ENCODE measurements around the gene BEST2.
"Not testable (repeated sequence)": the region's sequence is repeated elsewhere in the genome, so short reads cannot be mapped to it uniquely, and the experiment has no call there.

Gene BEST2

DNA sequence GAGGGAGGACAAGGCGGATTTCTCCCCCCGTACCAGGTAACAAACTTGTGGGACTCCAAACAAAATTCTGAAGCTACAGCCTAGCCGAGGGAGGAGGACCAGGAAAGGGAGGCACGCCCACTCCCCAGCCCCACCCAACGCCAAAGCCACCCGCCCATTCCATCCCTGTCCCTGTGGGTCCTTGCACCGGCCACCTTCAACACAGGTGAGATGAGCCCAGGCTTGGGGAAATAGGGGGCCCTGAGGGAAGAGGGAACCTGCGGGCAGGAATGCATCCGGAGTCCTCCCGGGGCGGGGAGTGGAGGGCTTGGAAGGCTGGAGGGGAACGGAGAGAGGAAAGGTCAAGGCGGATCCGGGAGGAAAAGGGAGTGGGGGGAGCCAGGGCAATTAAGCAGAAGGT, at the start of gene BEST2:
Gene BEST2 (plus strand): TSS at position 157 of the 400 bp plus-strand sequence. CDS start 802 bp downstream, outside the sequence.
- DNase-seq = no peak

DNA sequence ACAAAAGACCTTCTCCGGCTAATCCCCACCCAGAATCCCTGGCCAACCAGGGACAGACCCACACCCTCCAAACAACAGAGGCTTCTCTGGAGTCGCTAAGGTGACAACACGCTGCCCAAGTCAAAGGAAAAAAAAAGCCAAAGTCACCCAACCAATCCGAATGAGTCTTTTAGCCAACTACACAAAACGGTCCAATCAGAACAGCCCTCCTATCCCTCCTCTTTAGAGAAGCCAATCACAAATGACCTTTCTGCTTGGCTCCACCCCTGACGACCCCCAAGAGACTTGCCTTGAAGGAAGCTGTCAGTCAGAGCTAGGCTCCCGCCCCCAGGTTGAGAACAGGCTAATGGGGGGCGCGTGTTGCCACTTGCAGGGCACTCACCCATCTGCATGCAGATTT, 48.5 kb upstream of the BEST2 start:
- peak; percentile 52 for DNase-seq

DNA sequence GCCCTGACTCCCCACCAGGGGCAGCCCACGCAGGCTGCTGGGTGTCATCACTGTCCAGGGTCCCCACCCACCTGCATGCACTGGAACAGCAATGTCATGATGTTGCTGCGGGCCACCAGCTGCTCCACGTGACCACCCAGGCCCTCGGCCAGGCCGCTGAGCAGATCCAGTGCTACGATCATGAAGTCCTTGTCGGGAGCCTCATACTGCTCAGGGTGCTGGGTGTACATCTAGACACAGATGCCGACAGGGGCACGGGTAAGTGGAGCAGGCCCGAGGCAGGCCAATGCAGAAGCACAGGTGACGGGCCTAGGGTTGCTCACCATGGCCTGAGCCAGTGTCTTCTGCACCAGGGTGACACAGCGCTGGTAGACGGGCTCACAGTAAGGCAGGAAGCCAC, 46.4 kb upstream of the BEST2 start:
- no peak for DNase-seq

DNA sequence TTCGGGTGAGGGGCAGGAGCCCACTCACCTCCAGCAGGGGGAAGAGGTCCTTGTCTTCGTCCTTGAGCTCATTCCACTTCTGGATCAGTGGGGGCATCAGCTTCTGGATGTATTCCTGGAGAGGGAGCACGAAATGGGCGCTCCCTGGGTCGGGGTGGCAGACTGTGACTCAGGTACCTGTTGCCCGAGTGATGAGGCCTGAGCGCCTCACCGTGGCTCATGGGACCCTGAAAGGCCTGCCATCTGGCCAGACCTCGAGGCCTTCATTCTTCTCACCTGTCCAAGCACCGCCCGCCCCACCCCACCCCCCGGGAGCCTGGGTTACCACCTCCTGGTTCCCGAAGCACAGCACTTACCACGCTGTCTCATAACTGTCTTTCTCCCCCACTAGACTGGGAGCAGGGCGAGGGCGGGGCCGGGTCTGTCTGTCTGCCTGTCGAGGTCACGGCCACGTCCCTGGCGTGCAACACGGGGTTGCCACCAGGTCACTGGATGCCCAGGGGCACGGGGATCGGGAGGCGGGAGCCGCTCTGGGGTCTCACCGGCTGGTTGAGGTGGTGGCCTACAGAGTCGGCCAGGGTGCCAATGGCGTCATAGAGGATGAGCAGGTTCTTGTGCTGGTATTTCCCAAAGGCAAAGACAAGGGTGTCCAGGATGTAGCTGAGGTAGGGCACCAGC, 45.8 kb upstream of the BEST2 start:
- no peak for DNase-seq

GRCh38 chr19:12706332-12706718, 45.3 kb upstream of the BEST2 start:
- DNase-seq = no peak

- no peak for DNase-seq
These were observed 43.0 kb upstream of the BEST2 start for GRCh38 chr19:12708641-12709040.

- no peak for DNase-seq
These were observed 40.4 kb upstream of the BEST2 start for GRCh38 chr19:12711187-12711586.

GRCh38 chr19:12712077-12712476, 39.5 kb upstream of the BEST2 start:
- peak; percentile 25 for DNase-seq

GRCh38 chr19:12713304-12713703, 38.3 kb upstream of the BEST2 start:
- not testable (repeated sequence) for DNase-seq

GRCh38 chr19:12715102-12715501, 36.5 kb upstream of the BEST2 start:
- no peak for DNase-seq

- DNase-seq = no peak
These were observed 35.7 kb upstream of the BEST2 start for GRCh38 chr19:12715929-12716328.

DNA sequence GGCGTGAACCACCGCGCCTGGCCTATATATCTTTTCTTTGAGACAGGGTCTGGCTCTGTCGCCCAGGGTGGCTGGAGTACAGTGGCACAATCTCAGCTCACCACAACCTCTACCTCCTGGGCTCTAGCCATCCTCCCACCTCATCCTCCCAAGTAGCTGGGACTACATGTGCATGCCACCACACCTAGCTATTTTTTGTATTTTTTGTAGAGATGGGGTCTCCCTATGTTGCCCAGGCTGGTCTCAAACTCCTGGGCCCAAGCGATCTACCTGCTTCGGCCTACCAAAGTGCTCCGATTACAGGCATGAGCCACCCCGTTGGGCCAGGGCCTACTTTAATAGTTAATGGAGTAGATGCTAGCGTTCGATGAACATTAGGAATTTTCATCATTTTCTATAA, 31.3 kb upstream of the BEST2 start:
- no peak for DNase-seq

DNA sequence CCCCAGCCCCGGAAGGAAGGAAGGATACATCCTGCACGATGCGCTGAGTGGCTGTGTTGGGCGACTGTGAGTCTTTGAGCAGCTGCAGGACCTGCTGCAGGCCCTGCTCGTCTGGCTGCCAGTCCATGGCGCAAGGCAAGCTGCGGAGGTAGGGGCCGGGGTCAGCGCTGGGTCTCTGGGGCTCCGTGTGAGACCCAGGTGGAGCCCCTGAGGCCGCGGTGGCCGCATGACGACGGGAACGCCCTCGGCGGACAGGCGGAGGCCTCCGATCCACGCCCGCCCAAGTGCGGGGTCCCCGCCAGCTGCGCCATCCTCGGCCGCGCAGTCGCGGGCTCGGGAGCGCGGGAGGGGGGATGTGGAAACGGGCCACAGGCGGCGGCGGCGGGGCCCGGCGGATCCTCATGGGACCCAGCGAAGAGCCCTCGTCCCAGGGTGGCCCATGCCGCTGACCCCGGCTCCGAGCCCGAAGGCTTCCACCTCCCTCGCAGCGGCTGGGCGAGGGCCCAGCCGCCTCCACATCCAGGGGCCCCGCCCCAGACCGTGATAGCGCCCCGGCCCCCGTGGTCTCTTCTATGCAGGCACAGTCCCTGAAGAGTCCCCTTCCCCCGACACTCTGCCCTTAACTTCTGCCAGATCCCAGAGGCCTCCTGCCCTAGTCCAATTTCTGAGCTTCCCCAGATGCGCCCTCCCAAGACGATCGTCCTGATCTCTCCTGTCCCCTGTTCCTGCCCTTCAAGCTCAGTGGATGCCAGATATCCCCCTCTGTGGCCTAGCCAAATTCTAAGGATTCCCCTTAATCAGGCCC, 30.5 kb upstream of the BEST2 start:
- DNase-seq = peak; percentile 37

DNA sequence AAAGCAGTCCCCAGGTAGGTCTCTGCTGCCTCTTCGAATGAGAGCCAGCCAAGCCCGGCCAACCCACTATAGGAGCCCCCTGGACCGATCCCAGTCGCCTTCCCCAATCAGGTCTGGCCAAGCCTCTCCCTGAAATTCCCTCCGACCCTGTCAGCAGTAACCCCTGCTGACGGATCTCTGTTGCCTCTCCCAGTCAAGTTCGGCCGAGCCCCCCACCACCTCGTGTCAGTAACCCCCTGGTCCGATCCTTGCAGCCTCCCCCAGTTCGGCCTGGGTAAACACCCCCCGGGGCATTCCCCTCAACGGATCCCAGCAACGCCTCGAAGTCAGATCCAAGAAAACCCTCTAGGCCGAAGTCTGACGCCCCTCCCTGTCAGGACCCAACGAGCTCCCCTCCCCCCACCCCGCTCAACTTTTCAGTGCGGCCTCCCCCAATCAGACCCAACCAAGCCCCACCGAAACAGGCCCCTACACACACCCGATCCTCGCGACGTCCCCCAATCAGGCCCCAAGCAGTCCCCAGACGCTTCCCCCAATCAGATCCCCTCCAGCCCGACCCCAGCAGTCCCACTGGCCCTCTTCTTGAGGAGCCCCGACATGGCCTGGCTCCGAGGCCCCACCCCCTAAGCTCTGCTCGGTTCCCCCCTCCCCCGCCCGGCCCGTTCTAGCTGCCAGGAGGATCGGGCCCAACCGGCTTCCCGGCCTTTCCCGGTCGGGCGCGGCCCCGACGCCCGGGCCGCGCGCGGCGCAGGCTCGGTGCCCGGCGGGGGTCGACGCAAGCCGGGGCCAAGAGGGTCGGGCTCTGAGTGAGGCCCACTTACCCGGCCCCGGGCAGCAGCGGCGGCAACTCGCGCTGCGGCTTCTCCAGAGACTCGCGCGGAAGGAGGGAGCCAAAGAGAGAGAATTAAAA, 29.7 kb upstream of the BEST2 start:
- peak; percentile 69 for DNase-seq

DNA sequence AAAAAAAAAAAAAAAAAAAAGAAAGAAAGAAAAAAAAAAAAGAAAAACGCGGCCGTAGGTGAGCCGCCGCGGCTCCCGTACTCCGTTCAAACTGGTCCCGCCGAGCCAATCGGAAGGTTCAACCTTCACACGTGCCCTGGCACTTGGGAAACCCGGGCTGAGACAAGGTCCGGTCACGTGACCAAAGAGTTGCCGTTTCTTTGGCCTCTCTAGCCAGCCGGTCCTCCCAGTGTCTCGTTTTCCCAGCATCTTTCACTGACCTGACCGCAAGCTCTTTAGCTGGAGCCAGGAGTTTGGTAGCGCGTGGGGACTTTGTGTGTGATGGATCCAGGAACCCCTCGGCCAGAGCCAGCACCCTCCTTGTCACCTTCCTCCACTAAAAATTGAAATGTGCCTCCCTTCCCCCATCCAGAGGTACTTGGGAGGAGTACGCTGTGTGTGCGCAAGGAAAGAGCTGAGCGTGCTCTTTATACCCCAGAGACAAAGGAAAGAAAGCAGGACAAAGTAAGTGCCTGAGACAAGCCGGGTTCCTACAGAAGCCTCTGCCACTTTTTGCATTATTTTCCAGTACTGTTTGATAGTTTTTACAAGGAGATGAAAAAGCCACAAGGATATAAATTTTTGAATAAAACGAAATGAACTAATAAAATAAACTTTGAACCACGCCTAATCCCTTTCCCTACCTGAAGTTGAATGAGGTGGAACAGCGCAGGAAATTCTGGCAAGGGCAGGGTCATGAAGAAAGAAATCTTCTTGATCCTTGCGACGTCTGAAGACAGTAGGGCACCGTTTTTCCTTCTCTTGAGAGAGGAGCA, 28.8 kb upstream of the BEST2 start:
- DNase-seq = peak; percentile 96

DNA sequence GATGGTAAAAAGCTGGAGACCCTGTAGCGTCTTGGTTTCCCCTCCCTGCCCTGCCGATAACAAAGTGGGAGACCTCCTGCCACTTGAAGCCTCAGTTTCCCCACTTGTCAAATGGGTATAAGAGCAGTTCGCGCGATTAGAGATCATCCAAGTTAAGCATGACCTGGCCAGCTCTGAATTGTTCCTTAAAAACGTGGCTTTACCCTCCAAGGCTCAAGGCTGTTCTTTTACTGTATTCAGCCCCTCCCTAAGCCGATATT, 28.3 kb upstream of the BEST2 start:
- DNase-seq = no peak

GRCh38 chr19:12723641-12724426, 27.8 kb upstream of the BEST2 start, which contains the start of gene TNPO2:
TNPO2 (minus strand) TSS chr19:12723932; CDS start chr19:12720977, 2,955 bp downstream.
- DNase-seq = peak; percentile 86

GRCh38 chr19:12725612-12726011, 26.0 kb upstream of the BEST2 start:
- DNase-seq = not testable (repeated sequence)

DNA sequence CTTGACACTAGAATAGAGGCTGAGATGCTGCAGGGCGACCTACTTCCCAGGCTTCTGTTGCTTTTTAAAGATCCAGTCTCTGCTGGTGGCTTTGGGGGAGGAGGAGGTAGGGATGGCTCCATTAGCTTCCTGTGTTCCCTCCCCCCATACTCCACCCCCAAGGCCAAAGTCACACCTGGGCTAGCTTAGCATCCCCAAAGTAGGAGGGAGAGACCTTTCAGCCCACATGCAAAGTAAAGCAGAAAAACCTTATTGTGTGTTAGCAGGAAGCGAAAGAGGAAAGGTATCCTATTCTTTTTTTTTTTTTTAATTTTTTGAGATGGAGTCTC, 24.6 kb upstream of the BEST2 start:
- no peak for DNase-seq

DNA sequence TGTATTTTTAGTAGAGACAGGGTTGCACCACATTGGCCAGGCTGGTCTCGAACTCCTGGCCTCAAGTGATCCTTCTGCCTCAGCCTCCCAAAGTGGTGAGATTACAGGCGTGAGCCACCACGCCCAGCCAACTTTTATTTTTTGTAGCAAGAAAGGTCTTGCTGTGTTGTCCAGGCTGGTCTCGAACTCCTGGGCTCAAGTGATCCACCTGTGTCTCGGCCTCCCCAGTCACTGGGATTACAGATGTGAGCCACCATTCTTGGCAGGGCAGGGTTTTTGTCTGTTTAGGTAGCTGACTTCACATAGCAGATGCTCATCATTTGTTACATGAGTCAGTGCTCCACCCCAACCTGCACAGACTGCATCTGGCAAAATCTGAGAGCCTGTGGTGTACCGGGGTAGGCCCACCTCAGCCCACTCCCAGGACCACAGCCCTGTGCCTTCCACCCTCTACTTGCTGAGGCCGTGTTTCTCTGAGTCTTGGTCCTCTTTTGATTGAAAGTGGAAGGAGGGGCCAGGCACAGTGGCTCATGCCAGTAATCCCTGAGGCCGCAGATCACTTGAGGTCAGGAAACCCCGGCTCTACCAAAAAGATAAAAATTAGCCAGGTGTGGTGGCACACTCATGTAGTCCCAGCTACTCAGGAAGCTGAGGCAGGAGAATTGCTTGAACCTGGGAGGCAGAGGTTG, 23.7 kb upstream of the BEST2 start:
- no peak for DNase-seq

DNA sequence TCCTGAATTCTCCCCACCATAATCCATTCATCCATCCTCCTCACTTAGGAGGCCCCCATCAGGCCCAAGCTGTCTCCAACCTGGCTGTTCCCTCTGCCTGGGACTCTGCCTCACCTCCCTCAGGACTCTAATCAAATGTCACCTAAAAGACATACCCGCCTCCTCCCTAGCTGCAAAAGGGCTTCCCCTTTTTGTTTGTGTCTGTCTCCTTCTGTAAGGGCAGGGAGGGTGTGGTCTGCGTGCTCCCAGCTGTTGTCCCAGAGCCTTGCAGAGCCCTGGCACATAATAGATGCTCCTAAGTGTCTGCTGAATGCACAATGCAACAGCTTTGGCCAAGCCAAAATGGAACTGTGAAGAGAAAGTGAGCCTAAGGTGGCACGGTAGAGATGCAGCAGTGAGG, 21.5 kb upstream of the BEST2 start:
- DNase-seq = no peak
